ES-I3 (cell line): Measurements from ENCODE around the gene FAHD1.
"Not testable (repeated sequence)": the region's sequence is repeated elsewhere in the genome, so short reads cannot be mapped to it uniquely, and the experiment has no call there.

Experiments used
- H3K36me3 ChIP-seq: 2 replicates; pipeline ENCODE4 v1.6.1; 2013; ENCODE audit warnings: mild to moderate bottlenecking, low read length, control low read depth, moderate library complexity; ENCODE audit not compliant: insufficient read depth
- H3K4me1 ChIP-seq: 2 replicates; pipeline ENCODE4 v1.6.1; 2013; ENCODE audit warnings: mild to moderate bottlenecking, control low read depth, low read length; ENCODE audit not compliant: insufficient read depth
- H3K9ac ChIP-seq: 2 replicates; pipeline ENCODE4 v1.6.1; 2013; ENCODE audit warnings: low read depth, mild to moderate bottlenecking, low read length, moderate library complexity
- H3K9me3 ChIP-seq: 2 replicates; pipeline ENCODE4 v1.6.1; 2013; ENCODE audit warnings: mild to moderate bottlenecking, low read length, moderate library complexity; ENCODE audit not compliant: control insufficient read depth, insufficient read depth

FAHD1 gene

GRCh38 chr16:1794221-1794871 is 32.7 kb upstream of the FAHD1 start:
- H3K36me3 ChIP-seq, result no peaks in the 10 kb centered on the region
- no peak overlapping the region for H3K9ac ChIP-seq
- H3K9me3 ChIP-seq, result peaks cover 3% of the 10 kb centered on the region
- no peaks in the 10 kb centered on the region for H3K4me1 ChIP-seq

DNA sequence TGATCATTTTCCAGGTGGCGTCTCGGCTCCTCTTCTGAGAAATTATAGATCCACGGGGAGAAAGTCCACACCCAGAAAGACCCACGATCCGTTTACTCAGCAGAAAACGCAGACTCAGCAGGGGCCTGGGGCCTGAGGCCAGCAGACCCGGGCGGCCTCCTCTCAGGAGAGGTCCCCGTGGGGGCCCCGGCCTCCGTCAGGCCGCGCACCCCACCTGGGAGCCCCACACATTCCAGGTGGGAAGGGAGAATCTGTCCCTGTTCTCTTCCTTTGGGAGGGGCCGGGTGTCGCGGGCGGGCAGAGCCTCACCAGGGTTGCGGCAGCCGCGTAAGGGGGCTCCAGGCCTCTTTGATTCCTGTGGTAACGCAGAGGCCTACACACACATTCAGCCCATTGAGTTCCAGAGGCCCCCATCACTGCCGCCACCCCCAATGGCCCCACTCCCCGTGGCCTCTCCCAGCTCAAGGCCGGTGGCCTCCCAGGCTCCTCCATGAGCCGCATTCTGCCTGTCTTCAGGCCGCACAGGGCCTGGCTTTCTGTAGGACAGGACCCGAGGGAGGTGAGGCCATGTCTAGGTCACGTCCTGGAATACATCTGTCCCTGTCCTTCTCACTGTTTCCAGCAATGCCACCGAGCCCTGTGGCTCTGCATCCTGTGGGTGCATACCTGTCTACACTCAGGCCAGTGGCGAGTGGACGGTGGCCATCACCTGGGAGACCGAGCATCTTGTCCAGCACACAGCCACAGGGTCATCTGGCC is 31.9 kb upstream of the FAHD1 start:
- Histone ChIP-seq H3K9ac (no peak overlapping the region), H3K9me3 (peaks cover 3% of the 10 kb centered on the region), H3K4me1 (no peaks in the 10 kb centered on the region), H3K36me3 (no peaks in the 10 kb centered on the region)

DNA sequence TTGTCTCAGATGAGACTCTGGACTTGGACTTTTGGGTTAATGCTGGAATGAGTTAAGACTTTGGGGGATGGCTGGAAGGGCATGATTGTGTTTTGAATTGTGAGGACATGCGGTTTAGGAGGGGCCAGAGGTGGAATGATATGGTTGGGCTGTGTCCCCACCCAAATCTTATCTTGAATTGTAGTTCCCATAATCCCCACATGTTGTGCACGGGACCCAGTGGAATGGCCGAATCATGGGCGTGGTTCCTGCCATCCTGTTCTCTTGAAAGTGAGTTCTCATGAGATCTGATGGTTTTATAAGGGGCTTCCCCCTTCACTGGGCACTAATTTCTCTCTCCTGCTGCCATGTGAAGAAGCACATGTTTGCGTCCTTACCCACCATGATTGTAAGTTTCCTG is 27.7 kb upstream of the FAHD1 start:
- H3K9me3 ChIP-seq, H3K4me1 ChIP-seq, H3K9ac ChIP-seq, H3K36me3 ChIP-seq: not testable (repeated sequence)

DNA sequence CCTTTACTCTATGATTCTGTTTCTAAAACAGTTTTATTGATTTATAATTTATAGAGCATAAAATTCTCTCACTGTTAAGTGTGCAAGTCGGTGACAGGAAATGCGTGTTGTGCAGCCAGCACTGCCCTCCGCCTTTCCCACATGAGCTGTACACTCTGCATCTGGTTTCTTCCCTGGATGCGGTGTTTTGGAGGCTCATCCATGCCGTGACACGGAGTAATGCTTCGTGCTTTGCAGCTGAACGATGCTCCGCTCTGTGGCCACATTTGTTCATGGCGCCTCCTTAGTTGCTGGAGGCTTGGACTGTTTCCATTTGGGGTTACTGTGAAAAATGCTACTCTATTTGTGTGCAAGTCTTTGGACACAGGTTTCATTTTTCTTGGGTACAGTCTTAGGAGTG is 26.3 kb upstream of the FAHD1 start:
- Histone ChIP-seq H3K36me3 (no peaks in the 10 kb centered on the region), H3K9ac (no peak overlapping the region), H3K4me1 (no peaks in the 10 kb centered on the region), H3K9me3 (peaks cover 3% of the 10 kb centered on the region)

DNA sequence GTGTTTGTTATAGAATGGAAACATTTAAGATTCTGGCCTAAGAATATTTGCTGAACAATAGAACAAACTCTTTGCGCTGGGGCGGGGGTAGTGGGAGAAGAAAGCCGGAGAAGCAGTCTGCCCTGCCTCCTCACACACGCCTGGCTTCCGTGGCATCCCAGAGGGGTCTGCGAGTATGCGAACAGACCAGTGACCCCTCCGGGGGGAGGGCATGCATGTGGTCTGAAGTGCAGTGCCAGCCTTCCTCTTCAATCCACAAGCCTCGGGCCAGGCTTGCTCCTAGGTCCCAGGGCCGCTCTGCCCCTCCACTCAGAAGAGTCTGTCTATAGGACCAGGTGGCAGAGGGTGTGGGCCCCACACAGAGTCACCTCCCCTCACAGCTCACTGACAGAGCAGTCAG is 19.4 kb upstream of the FAHD1 start:
- Histone ChIP-seq H3K9ac (no peak overlapping the region), H3K4me1 (no peaks in the 10 kb centered on the region), H3K36me3 (peaks cover 3% of the 10 kb centered on the region; the same call in 1 of the 2 replicates), H3K9me3 (no peaks in the 10 kb centered on the region)

DNA sequence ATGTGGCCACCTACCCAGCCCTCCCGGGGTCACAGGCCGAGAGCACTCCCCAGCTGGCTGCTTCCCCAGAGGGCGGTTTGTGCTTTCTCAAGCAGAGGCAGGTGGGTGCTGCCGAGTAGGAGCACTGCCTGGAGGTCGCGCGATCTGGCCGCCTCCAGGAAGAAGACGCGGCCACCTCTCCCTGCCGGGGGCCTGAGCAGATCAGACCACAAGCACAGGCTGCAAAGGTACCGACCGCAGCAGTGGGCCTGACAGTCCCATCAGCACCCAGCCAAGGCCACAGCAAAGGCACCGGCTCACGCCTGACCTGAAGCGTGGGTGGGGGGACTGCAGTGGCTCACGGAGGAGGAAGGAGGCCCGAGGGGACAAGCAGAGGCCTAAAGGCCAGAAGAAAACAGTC is 18.3 kb upstream of the FAHD1 start:
- Histone ChIP-seq H3K9me3 (no peaks in the 10 kb centered on the region), H3K9ac (no peak overlapping the region), H3K4me1 (no peaks in the 10 kb centered on the region), H3K36me3 (peaks cover 3% of the 10 kb centered on the region; the same call in 1 of the 2 replicates)

DNA sequence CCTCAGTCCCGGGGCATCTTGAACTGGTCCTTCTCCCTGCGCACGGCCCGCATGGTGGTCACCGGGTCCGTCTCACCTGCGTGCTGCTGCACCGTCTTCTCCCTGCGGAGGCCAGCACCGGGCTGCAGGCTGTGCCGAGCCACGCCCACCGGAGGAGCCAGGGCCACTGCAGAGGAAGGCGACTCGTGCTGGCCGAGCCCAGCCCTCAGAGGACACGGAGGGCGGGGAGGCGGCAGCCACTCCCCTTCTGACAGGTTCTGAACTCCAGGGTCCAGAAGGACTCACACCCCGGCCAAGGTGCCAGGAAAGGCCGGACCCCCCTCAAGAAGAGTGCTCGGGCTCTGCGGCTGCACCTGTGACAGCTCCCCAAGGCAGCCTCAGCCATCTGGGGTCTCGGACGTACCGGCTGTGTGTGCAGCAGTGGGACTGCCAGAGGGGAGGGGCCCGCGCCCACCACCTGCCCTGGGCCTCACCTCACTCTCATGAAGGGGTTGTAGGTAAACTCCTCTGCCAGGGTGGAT is 17.7 kb upstream of the FAHD1 start:
- Histone ChIP-seq H3K9ac (no peak overlapping the region), H3K4me1 (no peaks in the 10 kb centered on the region), H3K9me3 (no peaks in the 10 kb centered on the region), H3K36me3 (peaks cover 3% of the 10 kb centered on the region; the same call in 1 of the 2 replicates)

- Histone ChIP-seq H3K9me3 (no peaks in the 10 kb centered on the region), H3K9ac (no peak overlapping the region), H3K4me1 (no peaks in the 10 kb centered on the region), H3K36me3 (peaks cover 3% of the 10 kb centered on the region; the same call in 1 of the 2 replicates)
Observed at GRCh38 chr16:1810106-1810505, 16.9 kb upstream of the FAHD1 start.

GRCh38 chr16:1810536-1810935 is 16.5 kb upstream of the FAHD1 start:
- no peak overlapping the region for H3K9ac ChIP-seq
- H3K36me3 ChIP-seq, result peaks cover 3% of the 10 kb centered on the region; the same call in 1 of the 2 replicates
- H3K4me1 ChIP-seq, result no peaks in the 10 kb centered on the region
- H3K9me3 ChIP-seq, result no peaks in the 10 kb centered on the region

- Histone ChIP-seq H3K36me3 (no peaks in the 10 kb centered on the region; the same call in 1 of the 2 replicates), H3K4me1 (no peaks in the 10 kb centered on the region), H3K9me3 (no peaks in the 10 kb centered on the region), H3K9ac (no peak overlapping the region)
Observed at GRCh38 chr16:1812732-1813163, 14.3 kb upstream of the FAHD1 start.

- Histone ChIP-seq H3K9me3 (no peaks in the 10 kb centered on the region), H3K4me1 (no peaks in the 10 kb centered on the region), H3K36me3 (no peaks in the 10 kb centered on the region), H3K9ac (no peak overlapping the region)
Observed at GRCh38 chr16:1815461-1815860, 11.5 kb upstream of the FAHD1 start.

DNA sequence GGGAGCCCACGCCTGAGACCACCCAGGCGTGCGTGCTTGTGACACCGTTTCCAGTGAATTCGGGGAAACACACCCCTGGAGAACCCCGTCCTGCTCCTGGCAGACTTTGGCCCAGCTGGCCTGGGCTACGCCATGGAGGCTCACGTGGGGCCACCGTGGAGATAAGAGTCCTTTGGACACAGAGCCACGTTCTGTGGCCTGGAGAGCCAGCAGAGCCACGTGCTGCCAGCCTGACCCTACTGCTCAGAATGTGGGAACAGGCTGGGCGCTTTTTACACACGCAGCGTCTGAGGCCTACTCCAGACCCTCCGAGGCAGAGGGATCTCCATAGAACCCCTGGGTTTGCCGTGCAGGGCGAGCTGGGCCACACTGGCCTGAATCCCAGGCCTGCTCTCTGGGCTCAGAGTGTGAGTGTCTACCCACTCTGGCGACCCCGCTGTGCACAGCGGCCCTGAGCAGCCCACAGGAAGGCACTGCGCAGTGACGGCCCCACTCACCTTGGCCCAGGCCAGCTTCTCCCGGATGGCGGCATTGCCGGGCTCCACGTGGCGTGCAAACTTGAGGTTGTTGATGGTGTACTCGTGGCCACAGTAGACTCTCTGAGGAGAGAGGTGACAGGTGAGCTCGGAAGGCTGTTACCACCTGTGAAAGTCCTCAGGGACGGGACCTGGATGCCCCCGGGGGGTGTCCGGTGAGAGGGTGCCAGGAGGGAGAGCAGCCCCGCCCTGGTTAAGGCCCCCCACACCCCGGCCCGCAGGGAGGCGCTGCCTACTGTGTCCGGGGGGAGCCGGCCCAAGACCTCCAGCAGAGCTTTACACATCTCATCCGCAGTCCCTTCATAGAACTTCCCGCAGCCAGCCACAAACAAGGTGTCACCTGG is 10.4 kb upstream of the FAHD1 start:
- no peaks in the 10 kb centered on the region for H3K36me3 ChIP-seq
- no peaks in the 10 kb centered on the region for H3K4me1 ChIP-seq

GRCh38 chr16:1817276-1817589 is 9.8 kb upstream of the FAHD1 start:
- H3K4me1 ChIP-seq, result no peaks in the 10 kb centered on the region
- H3K9ac ChIP-seq, result no peak overlapping the region
- no peaks in the 10 kb centered on the region for H3K9me3 ChIP-seq
- no peaks in the 10 kb centered on the region for H3K36me3 ChIP-seq

More for the DNA sequence above, 10.4 kb upstream of the FAHD1 start:
- H3K9me3 ChIP-seq, result no peaks in the 10 kb centered on the region
- no peak overlapping the region for H3K9ac ChIP-seq

GRCh38 chr16:1817716-1818115 is 9.3 kb upstream of the FAHD1 start:
- Histone ChIP-seq H3K9me3 (no peaks in the 10 kb centered on the region), H3K36me3 (no peaks in the 10 kb centered on the region), H3K4me1 (no peaks in the 10 kb centered on the region), H3K9ac (no peak overlapping the region)
